Left lung (tissue), 10 donors: ENCODE results near the gene DPP7. TPM values are rescaled to one million over a fixed set of nuclear protein-coding genes. Genes with fewer than 3 reads are reported as not detected.
"Not testable (repeated sequence)": the region's sequence is repeated elsewhere in the genome, so short reads cannot be mapped to it uniquely, and the experiment has no call there.

Source experiments
- ATAC-seq: fragments of 200-7000 bp; cut with Tn5 transposase; one replicate; pipeline ENCODE4 v1.9.1; 2020; ENCODE audit warnings: moderate library complexity
- DNase-seq, 4 donors: peaks; one replicate each; pipeline ENCODE4 v3.0.0-alpha.2; 2013 to 2020
- H3K27ac ChIP-seq, 2 donors: fragments of 200-600 bp; sonication (generic) in 1 of 2; one replicate each; pipeline versions ENCODE4 v1.5.0 to v1.8.0; 2020 to 2021
- H3K27me3 ChIP-seq, 2 donors: fragments of 200-600 bp; sonication (generic) in 1 of 2; one replicate each; pipeline versions ENCODE4 v1.5.0 to v1.8.0; 2020 to 2021
- H3K36me3 ChIP-seq, 2 donors: fragments of 200-600 bp; sonication (generic) in 1 of 2; one replicate each; pipeline versions ENCODE4 v1.5.0 to v1.8.0; 2020 to 2021
- H3K4me1 ChIP-seq, 2 donors: fragments of 200-600 bp; one replicate each; pipeline ENCODE4 v1.8.0; 2021
- H3K4me3 ChIP-seq, 2 donors: fragments of 200-600 bp; sonication (generic) in 1 of 2; one replicate each; pipeline versions ENCODE4 v1.5.0 to v1.8.0; 2020 to 2021; ENCODE audit warnings: mild to moderate bottlenecking in 1 of 2
- H3K9me3 ChIP-seq, 2 donors: fragments of 200-600 bp; sonication (generic) in 1 of 2; one replicate each; pipeline versions ENCODE4 v1.5.0 to v1.8.0; 2020 to 2021
- intact Hi-C, 2 donors: fragments of 100-400 bp; cut with DNase I; formaldehyde crosslinking; loops; one replicate each; pipeline versions ENCODE4 v1.11.2 to v1.14.2; 2022
- polyA plus RNA-seq, 6 donors: library from polyadenylated mRNA; unstranded; fragments of 120-200 nt; gene quantifications; one replicate each; pipeline ENCODE4 v1.2.1, GENCODE V29; 2013; ENCODE audit not compliant: insufficient read length in 6 of 6
- total RNA-seq, 2 donors: library from RNA; stranded (reverse); fragmentation: NEBNext Ultra II Directional; extraction: Animal tissue kit (Norgen Biotek cat#: 25700); gene quantifications; one replicate each; pipeline ENCODE4 v1.2.1, GENCODE V29; 2021
- TF ChIP-seq, protein P1 (sequence below), 2 donors: fragments of 200-600 bp; sonication (generic) in 1 of 2; IDR thresholded peaks; one replicate each; pipeline versions ENCODE4 v1.5.0 to v1.8.0; 2021; ENCODE audit warnings: antibody characterized with exemption in 2 of 2
- donor health status: DM: no; HTN: yes; CAD: no.
- donor health status: DM: no; HTN: no; CAD: no.

The DPP7 gene
- total and polyA plus RNA-seq, 8 donors, result 35.8 to 165 (median 47.9) TPM

DNA sequence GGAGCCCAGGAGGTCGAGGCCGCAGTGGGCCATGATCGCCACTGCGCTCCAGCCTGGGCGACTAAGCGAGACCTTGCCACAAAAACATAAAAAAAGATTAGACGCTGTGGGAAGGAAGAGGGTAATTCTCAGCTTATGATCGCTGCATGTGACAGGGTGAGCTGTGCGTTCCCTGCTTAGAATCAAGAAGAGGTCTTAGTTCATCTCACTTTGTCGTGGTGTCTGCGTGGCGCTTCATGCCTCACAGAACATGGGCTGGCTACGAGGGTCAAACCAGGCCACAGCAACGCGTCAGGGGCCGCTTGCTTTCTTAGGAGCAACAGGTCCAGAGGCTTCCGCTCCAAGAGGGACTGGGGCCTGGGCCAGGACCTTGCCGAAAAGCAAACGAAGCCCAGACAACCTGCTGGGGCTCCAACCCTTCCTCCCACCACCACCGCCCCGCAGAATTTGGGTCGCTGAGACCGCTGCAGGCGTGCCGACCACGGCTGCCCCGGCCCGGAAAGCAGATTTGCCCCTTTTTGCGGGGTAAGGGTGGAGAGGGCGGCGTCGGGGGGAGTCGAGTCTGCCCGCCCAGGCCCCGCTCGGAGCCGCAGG is 14.4 kb upstream of the DPP7 start:
- Histone ChIP-seq H3K27ac (peak overlapping the region; percentile 62 to 73), H3K36me3 (no peaks in the 10 kb centered on the region), H3K27me3 (peaks cover 0 to 45% of the 10 kb centered on the region in 2 donors), H3K9me3 (no peaks in the 10 kb centered on the region), H3K4me1 (peaks cover 20 to 38% of the 10 kb centered on the region in 2 donors), H3K4me3 (peak overlapping the region; percentile 84 to 88)
- ATAC-seq (peak; percentile 7), DNase-seq (peak in 1 of 4 donors; percentile 78)
- intact Hi-C loops, result no loop called here
- TF ChIP-seq, protein P1, sequence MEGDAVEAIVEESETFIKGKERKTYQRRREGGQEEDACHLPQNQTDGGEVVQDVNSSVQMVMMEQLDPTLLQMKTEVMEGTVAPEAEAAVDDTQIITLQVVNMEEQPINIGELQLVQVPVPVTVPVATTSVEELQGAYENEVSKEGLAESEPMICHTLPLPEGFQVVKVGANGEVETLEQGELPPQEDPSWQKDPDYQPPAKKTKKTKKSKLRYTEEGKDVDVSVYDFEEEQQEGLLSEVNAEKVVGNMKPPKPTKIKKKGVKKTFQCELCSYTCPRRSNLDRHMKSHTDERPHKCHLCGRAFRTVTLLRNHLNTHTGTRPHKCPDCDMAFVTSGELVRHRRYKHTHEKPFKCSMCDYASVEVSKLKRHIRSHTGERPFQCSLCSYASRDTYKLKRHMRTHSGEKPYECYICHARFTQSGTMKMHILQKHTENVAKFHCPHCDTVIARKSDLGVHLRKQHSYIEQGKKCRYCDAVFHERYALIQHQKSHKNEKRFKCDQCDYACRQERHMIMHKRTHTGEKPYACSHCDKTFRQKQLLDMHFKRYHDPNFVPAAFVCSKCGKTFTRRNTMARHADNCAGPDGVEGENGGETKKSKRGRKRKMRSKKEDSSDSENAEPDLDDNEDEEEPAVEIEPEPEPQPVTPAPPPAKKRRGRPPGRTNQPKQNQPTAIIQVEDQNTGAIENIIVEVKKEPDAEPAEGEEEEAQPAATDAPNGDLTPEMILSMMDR (IDR thresholded peaks at IDR 0.05), result no peak

DNA sequence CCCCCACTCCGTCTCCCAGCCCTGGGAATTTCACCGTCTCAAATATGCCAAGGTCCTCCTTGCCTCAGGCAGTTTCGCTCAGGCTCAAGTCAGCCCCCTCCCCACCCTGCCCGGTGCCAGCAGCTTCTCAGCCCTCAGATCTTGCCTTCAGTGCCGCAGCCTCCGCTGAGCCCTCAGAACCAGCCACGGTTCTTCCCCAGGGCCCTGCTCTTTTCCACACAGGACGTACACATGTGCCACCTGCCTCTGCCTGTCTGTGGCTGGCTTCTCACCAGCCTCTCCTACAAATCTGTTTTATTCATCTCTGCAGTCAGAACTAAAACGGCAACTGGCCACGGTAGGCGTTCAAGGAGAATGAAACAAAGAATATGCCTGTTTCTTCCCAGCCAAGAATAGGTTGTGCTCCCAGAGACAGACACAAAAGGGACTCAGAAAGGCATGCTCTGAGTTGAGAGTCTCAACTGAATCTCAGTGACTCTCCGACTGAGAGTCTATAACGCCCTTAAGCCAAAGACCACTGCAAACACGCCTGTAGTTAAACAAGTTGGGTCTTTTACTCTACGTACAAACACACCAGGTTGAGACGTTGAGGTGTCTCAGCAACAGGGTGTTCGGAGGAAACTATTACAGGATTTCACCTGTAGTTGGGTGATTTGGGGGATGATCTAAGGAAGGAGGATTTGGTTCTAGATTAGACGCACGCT is 13.8 kb upstream of the DPP7 start:
- no peak for ATAC-seq
- Histone ChIP-seq H3K9me3 (no peaks in the 10 kb centered on the region), H3K27me3 (peaks cover 0 to 38% of the 10 kb centered on the region in 2 donors), H3K4me3 (peak overlapping the region; percentile 84 to 88), H3K36me3 (no peaks in the 10 kb centered on the region), H3K27ac (peak overlapping the region; percentile 67 to 77), H3K4me1 (peaks cover 20 to 38% of the 10 kb centered on the region in 2 donors)
- intact Hi-C loops, result no loop called here
- TF ChIP-seq, protein P1 (IDR thresholded peaks at IDR 0.05), result no peak
- peak in 1 of 4 donors; percentile 70 for DNase-seq

DNA sequence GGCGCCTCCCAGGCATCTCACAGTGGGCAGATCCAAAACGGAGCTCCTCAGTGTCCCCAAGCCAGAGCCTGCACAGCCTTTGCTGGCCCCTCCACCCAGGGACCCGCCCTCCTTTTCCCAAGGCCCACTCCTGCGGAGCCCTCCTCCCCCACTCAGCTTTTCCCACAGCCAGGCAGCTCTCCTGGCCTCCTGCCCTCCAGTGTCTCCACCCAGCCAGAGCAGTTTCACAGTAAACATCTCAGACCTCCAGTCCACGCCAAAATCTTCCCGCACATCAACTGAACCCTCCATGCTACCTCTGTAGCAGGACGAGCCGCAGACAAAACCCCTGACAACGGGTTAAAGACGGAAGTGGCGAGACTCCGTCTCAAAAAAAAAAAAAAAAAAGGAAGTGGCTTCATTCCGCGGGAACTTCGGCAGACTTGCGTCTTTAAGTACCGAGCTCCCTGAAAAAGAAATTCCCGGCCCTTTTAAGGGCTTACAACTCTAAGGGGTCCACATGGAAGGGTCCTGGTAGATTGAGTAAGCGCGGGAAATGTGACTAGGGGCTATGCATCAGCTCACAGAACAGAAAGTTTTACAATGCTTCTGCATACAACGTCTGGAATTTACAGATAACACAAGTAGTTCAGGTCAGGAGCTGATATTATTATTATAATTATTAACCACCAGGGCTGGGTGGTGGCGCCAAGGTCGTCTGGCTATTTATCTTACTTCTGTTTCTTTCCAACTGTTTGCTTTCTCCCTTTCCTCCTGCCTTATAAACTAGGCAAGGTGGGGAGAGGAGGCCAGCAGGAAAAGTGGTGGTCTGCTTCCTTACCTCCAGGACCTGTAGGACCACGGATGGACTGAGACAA is 13.0 kb upstream of the DPP7 start:
- Histone ChIP-seq H3K4me1 (peaks cover 20 to 38% of the 10 kb centered on the region in 2 donors), H3K36me3 (no peaks in the 10 kb centered on the region), H3K27me3 (peaks cover 0 to 30% of the 10 kb centered on the region in 2 donors), H3K9me3 (no peaks in the 10 kb centered on the region), H3K4me3 (peak overlapping the region; percentile 15 to 84), H3K27ac (peak overlapping the region; percentile 67 to 77)
- TF ChIP-seq, protein P1 (IDR thresholded peaks at IDR 0.05), result no peak
- intact Hi-C loops, result no loop called here
- DNase-seq (peak in 3 of 4 donors; percentile 30 to 63 (median 48)), ATAC-seq (peak; percentile 43)

DNA sequence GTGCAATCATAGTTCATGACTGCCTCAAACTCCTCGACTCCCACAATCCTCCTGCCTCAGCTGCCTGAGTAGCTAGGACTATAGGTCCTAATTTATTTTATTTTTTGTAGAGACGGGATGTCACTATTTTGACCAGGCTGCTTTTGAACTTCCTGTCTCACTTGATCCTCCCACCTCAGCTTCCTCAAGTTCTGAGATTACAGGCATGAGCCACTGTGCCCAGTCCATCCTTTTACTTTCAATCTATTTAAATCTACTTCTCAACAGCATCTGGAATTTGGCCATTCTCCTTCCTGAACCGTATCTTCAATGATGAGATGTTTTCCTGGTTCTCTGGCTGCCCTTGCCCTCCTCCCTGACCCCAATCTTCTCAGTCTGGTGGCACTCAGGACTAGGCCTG is 12.3 kb upstream of the DPP7 start:
- H3K9me3 ChIP-seq, result no peaks in the 10 kb centered on the region
- H3K27ac ChIP-seq, result peak overlapping the region; percentile 67 to 77
- ATAC-seq (no peak), DNase-seq (no peak)
- H3K27me3 ChIP-seq, result peaks cover 0 to 24% of the 10 kb centered on the region in 2 donors
- H3K4me3 ChIP-seq, result peak overlapping the region; percentile 15 to 84
- H3K36me3 ChIP-seq, result no peaks in the 10 kb centered on the region
- peaks cover 20 to 38% of the 10 kb centered on the region in 2 donors for H3K4me1 ChIP-seq
- TF ChIP-seq, protein P1 (IDR thresholded peaks at IDR 0.05), result no peak
- intact Hi-C loops, result no loop called here

DNA sequence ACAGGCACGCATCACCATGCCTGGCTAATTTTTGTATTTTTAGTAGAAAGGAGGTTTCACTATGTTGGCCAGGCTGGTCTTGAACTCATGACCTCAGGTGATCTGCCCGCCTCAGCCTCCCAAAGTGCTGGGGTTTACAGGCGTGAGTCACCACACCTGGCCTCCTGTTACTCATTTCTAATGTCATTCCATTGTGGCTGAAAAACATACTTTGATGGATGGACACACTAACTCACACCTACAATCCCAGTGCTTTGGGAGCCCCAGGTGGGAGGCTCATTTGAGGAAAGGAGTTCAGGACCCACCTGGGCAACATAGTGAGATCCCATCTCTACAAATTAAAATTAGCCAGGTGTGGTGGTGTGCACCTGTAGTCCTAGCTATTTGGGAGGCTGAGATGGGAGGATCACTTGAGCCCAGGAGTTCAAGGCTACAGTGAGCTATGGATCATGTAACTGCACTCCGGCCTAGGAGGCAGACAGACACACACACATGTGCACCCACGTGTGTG is 9.5 kb upstream of the DPP7 start:
- ATAC-seq, DNase-seq, H3K27me3 ChIP-seq, H3K9me3 ChIP-seq, H3K36me3 ChIP-seq, H3K4me3 ChIP-seq, H3K27ac ChIP-seq: not testable (repeated sequence)
- intact Hi-C loops, result loop anchor here in 1 of 2 donors (2.0 kb wide), 1 partner anchor 107 kb away; the partner anchor contains the start of gene SLC34A3
- H3K4me1 ChIP-seq, result peaks cover 18 to 26% of the 10 kb centered on the region in 2 donors
